ENCODE data around the gene ZXDC.

Gene ZXDC

GRCh38 chr3:126477061-126477380 is 1.3 kb upstream of the ZXDC start:
- Mint-ChIP-seq H3K4me1 (peaks cover 32% of the 10 kb centered on the region), H3K36me3 (ENCODE audit: low read depth) (peaks cover 9% of the 10 kb centered on the region), H3K27ac (no peak overlapping the region), H3K27me3 (no peaks in the 10 kb centered on the region), H3K9me3 (no peaks in the 10 kb centered on the region), H3K4me3 (peak overlapping the region; percentile 53)
- DNase-seq, result no peak
- no peak for ATAC-seq

GRCh38 chr3:126476166-126477060 is 722 bp upstream of the ZXDC start:
- Mint-ChIP-seq H3K9me3 (no peaks in the 10 kb centered on the region), H3K27me3 (no peaks in the 10 kb centered on the region), H3K36me3 (ENCODE audit: low read depth) (peaks cover 10% of the 10 kb centered on the region), H3K4me1 (peaks cover 37% of the 10 kb centered on the region), H3K4me3 (peak overlapping the region; percentile 78), H3K27ac (peak overlapping the region; percentile 72)
- peak; percentile 12 for ATAC-seq
- no peak for DNase-seq

GRCh38 chr3:126474498-126475412 is 936 bp downstream of the ZXDC start:
- Mint-ChIP-seq H3K9me3 (no peaks in the 10 kb centered on the region), H3K27me3 (no peaks in the 10 kb centered on the region)

GRCh38 chr3:126473292-126474168 is 2.2 kb downstream of the ZXDC start:
- H3K4me1 Mint-ChIP-seq, result peaks cover 59% of the 10 kb centered on the region

More at GRCh38 chr3:126474498-126475412, 936 bp downstream of the ZXDC start:
- H3K4me1 Mint-ChIP-seq, result peaks cover 49% of the 10 kb centered on the region
- H3K36me3 Mint-ChIP-seq (ENCODE audit: low read depth), result peaks cover 23% of the 10 kb centered on the region
- H3K27ac Mint-ChIP-seq, result peak overlapping the region; percentile 88
- DNase-seq (peak; percentile 46), ATAC-seq (peak; percentile 1)
- H3K4me3 Mint-ChIP-seq, result peak overlapping the region; percentile 90

GRCh38 chr3:126472277-126473006 is 3.2 kb downstream of the ZXDC start:
- H3K9me3 Mint-ChIP-seq, result no peaks in the 10 kb centered on the region
- peaks cover 67% of the 10 kb centered on the region for H3K4me1 Mint-ChIP-seq
- H3K4me3 Mint-ChIP-seq, result peak overlapping the region; percentile 90
- DNase-seq (no peak), ATAC-seq (no peak)
- peak overlapping the region; percentile 73 for H3K27ac Mint-ChIP-seq
- peaks cover 38% of the 10 kb centered on the region for H3K36me3 Mint-ChIP-seq (ENCODE audit: low read depth)
- no peaks in the 10 kb centered on the region for H3K27me3 Mint-ChIP-seq

More at GRCh38 chr3:126473292-126474168, 2.2 kb downstream of the ZXDC start:
- ATAC-seq (no peak), DNase-seq (no peak)
- peak overlapping the region; percentile 90 for H3K4me3 Mint-ChIP-seq
- peak overlapping the region; percentile 73 for H3K27ac Mint-ChIP-seq
- H3K36me3 Mint-ChIP-seq (ENCODE audit: low read depth), result peaks cover 31% of the 10 kb centered on the region
- H3K9me3 Mint-ChIP-seq, result no peaks in the 10 kb centered on the region
- no peaks in the 10 kb centered on the region for H3K27me3 Mint-ChIP-seq

- no peak for DNase-seq
- Mint-ChIP-seq H3K4me1 (peaks cover 61% of the 10 kb centered on the region), H3K27ac (peak overlapping the region; percentile 7), H3K27me3 (no peaks in the 10 kb centered on the region), H3K36me3 (ENCODE audit: low read depth) (peaks cover 52% of the 10 kb centered on the region), H3K9me3 (no peaks in the 10 kb centered on the region), H3K4me3 (no peak overlapping the region)
- ATAC-seq, result no peak
These were observed 6.2 kb downstream of the ZXDC start for GRCh38 chr3:126469479-126469878.

- DNase-seq (no peak), ATAC-seq (no peak)
- no peak overlapping the region for H3K4me3 Mint-ChIP-seq
- peaks cover 55% of the 10 kb centered on the region for H3K36me3 Mint-ChIP-seq (ENCODE audit: low read depth)
- H3K4me1 Mint-ChIP-seq, result peaks cover 50% of the 10 kb centered on the region
- H3K27ac Mint-ChIP-seq, result peak overlapping the region; percentile 70
- no peaks in the 10 kb centered on the region for H3K27me3 Mint-ChIP-seq
- no peaks in the 10 kb centered on the region for H3K9me3 Mint-ChIP-seq
These were observed 7.4 kb downstream of the ZXDC start for GRCh38 chr3:126468028-126468891.

GRCh38 chr3:126467611-126467955 is 8.1 kb downstream of the ZXDC start:
- Mint-ChIP-seq H3K27me3 (no peaks in the 10 kb centered on the region), H3K36me3 (ENCODE audit: low read depth) (peaks cover 53% of the 10 kb centered on the region), H3K9me3 (no peaks in the 10 kb centered on the region), H3K4me1 (peaks cover 43% of the 10 kb centered on the region), H3K4me3 (no peak overlapping the region), H3K27ac (no peak overlapping the region)
- no peak for DNase-seq
- ATAC-seq, result no peak

- DNase-seq (no peak), ATAC-seq (no peak)
- peak overlapping the region; percentile 28 for H3K27ac Mint-ChIP-seq
- no peaks in the 10 kb centered on the region for H3K9me3 Mint-ChIP-seq
- peaks cover 52% of the 10 kb centered on the region for H3K36me3 Mint-ChIP-seq (ENCODE audit: low read depth)
- H3K4me1 Mint-ChIP-seq, result peaks cover 38% of the 10 kb centered on the region
- no peaks in the 10 kb centered on the region for H3K27me3 Mint-ChIP-seq
- no peak overlapping the region for H3K4me3 Mint-ChIP-seq
These were observed 8.6 kb downstream of the ZXDC start for GRCh38 chr3:126466886-126467610.

- H3K27me3 Mint-ChIP-seq, result no peaks in the 10 kb centered on the region
- H3K9me3 Mint-ChIP-seq, result no peaks in the 10 kb centered on the region
- H3K36me3 Mint-ChIP-seq (ENCODE audit: low read depth), result peaks cover 54% of the 10 kb centered on the region
- H3K4me1 Mint-ChIP-seq, result peaks cover 30% of the 10 kb centered on the region
- ATAC-seq, result no peak
- no peak overlapping the region for H3K27ac Mint-ChIP-seq
- no peak overlapping the region for H3K4me3 Mint-ChIP-seq
- no peak for DNase-seq
These were observed 9.7 kb downstream of the ZXDC start for GRCh38 chr3:126465928-126466544.

- no peak for ATAC-seq
These were observed 10.7 kb downstream of the ZXDC start for GRCh38 chr3:126464997-126465396.

GRCh38 chr3:126464494-126464893 is 11.2 kb downstream of the ZXDC start:
- Mint-ChIP-seq H3K4me1 (peaks cover 19% of the 10 kb centered on the region), H3K27ac (no peak overlapping the region)

More at GRCh38 chr3:126464997-126465396, 10.7 kb downstream of the ZXDC start:
- Mint-ChIP-seq H3K36me3 (ENCODE audit: low read depth) (peaks cover 52% of the 10 kb centered on the region), H3K4me3 (no peak overlapping the region), H3K27me3 (no peaks in the 10 kb centered on the region), H3K4me1 (peaks cover 22% of the 10 kb centered on the region), H3K9me3 (no peaks in the 10 kb centered on the region), H3K27ac (no peak overlapping the region)
- DNase-seq, result no peak

More at GRCh38 chr3:126464494-126464893, 11.2 kb downstream of the ZXDC start:
- Mint-ChIP-seq H3K9me3 (no peaks in the 10 kb centered on the region), H3K4me3 (no peak overlapping the region), H3K27me3 (no peaks in the 10 kb centered on the region), H3K36me3 (ENCODE audit: low read depth) (peaks cover 53% of the 10 kb centered on the region)
- ATAC-seq (no peak), DNase-seq (no peak)

All from activated naive CD8-positive, alpha-beta T cell treated with anti-CD3 and anti-CD28 coated beads, Interleukin-2, amount 50 U/mL, for 24 hours (primary cell).